ENCODE measurements around the gene CCDC122. TPM values are rescaled to one million over a fixed set of nuclear protein-coding genes. Genes with fewer than 3 reads are reported as not detected.

The CCDC122 gene
- total and polyA plus RNA-seq, 2 experiments from 2014 or later = 4.1 to 7.6 TPM

DNA sequence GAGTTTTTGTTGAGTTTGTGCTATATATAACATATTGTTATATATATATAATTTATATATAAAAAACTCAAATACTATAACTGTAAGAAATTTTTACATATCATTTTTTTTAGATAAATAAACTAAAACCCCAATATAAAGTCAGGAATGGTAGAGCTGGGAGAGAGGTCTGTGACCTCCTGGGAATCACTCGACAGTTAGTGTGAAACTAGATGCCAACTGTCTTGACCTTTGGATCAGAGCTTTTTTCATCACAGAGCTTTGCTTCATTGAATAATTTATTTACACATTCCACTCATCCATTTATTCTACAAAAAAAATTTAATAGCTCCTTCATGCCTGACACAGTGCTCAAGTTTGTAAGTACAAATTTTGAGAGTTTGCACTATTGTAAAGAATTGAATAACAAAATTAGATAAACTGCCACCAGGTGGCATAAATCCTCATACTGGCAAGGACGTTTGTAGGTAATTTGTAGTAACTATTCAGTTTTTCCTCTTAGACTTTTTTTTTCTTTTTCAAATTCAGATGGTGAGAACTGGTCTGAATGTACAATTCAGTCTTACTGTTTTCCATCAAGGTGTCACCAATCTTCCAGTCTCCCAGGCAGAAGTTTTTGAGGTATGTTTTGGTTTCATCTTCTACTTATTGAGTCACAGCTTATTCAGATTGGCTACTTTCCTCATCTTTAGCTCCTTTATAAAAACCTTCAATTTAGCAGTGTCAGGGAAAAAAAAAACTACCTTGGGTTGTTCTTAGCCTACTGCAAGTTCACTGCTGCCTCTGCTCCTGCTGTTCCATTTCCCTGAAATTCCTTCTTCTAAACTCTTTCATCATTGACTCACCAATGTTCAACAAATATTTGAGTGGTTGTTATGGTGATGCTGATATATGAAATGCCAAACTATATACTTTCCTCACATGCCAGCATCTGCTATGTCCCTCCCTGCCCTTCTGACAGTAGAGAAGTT, 28.9 kb upstream of the CCDC122 start:
- 46 to 52% methylated on average over 2 of the region's 2 CpGs for WGBS, 2 experiments (ENCODE audit: low coverage in 1 of 2, low lambda C conversion rate in 2 of 2, missing lambda C conversion rate in 2 of 2)
- no peak overlapping the region for H2AFZ ChIP-seq
- peaks cover 8% of the 10 kb centered on the region; the same call in 1 of the 2 replicates for H3K4me1 ChIP-seq (ENCODE audit: insufficient read depth)
- H3K36me3 ChIP-seq (ENCODE audit: low read depth) = no peaks in the 10 kb centered on the region
- in situ Hi-C loops (cut with MboI) = loop anchor here (10.0 to 25.0 kb wide), 2 partner anchors 526 to 1054 kb away; no protein-coding TSS in a partner anchor
- H4K20me1 ChIP-seq (ENCODE audit: insufficient read depth) = no peaks in the 10 kb centered on the region
- peak overlapping the region; percentile 29 for H3K4me2 ChIP-seq (ENCODE audit: unreplicated experiment)
- H3K9me3 ChIP-seq (ENCODE audit: low read depth) = no peaks in the 10 kb centered on the region
- H3K9me2 ChIP-seq (ENCODE audit: insufficient read depth) = no peaks in the 10 kb centered on the region
- DNase-seq = peak; percentile 77
- no peak for TF ChIP-seq EZH2 (IDR thresholded peaks at IDR 0.05; ENCODE audit: insufficient read depth, poor library complexity, severe bottlenecking)
- TF ChIP-seq EZH2phosphoT487 (IDR thresholded peaks at IDR 0.05; ENCODE audit: insufficient read depth, low read depth) = no peak
- peak overlapping the region; percentile 22; the same call in 1 of the 2 replicates for H3K27ac ChIP-seq
- peak overlapping the region; percentile 40; the same call in 1 of the 2 replicates for H3K4me3 ChIP-seq
- peak overlapping the region; percentile 37 for H3K9ac ChIP-seq
- H3F3A ChIP-seq (ENCODE audit: insufficient read depth) = no peaks in the 10 kb centered on the region
- H3K79me2 ChIP-seq (ENCODE audit: insufficient read depth) = no peaks in the 10 kb centered on the region
- no peaks in the 10 kb centered on the region for H3K27me3 ChIP-seq (replicated peaks; ENCODE audit: insufficient read depth)

DNA sequence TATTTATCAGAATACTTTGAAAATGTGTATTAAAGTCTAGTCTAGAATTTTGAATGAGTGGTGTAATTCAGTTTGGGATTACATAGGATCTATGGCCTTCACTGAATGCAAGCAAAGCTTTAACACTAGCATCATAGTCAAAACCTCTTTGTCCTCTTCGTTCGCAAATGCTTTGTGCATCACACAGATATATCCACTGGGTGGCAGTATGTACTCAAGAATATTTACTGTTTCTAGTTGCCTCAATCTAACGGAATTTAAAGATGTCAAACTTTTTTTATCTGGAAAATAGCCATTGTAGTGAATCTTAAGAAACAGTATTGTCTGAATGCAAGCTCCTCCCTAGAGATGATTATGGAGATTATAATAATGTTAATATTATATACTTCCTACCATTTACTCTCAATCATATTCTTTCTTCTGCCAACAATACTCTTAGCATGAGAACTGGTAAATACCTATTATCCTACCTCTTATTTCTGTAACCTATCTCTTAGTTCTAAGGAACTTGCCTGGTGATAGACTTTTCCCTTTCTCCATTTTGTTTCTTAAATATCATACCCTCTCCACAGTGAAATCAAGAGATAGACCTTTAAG, 26.0 kb upstream of the CCDC122 start:
- in situ Hi-C loops (cut with MboI) = loop anchor here (10.0 to 25.0 kb wide), 2 partner anchors 529 to 1057 kb away; no protein-coding TSS in a partner anchor

DNA sequence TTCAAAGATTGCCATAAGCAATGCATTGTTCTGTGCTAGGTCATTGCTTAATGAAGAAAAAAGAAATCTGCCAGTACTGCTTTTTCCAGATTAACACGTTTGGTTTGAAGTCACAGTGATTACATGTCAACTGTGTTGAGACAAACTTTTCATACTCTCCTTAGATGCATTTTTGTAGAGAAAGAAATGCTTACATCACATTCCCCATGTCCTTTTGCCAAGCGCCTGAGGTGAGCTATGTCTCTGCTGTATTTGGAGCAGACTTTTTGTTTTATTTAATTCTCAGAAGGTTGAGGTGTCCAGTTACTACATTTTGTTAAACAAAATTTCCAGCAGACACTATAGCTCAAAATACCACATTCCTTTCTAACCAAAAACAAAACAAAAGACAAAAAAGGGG, 16.4 kb upstream of the CCDC122 start:
- no peaks in the 10 kb centered on the region for H3K36me3 ChIP-seq (ENCODE audit: low read depth)
- TF ChIP-seq EZH2phosphoT487 (IDR thresholded peaks at IDR 0.05; ENCODE audit: insufficient read depth, low read depth) (no peak), EZH2 (IDR thresholded peaks at IDR 0.05; ENCODE audit: insufficient read depth, poor library complexity, severe bottlenecking) (no peak)
- H3K4me3 ChIP-seq = no peak overlapping the region
- H4K20me1 ChIP-seq (ENCODE audit: insufficient read depth) = no peaks in the 10 kb centered on the region
- H2AFZ ChIP-seq = no peak overlapping the region
- no peaks in the 10 kb centered on the region for H3K27me3 ChIP-seq (replicated peaks; ENCODE audit: insufficient read depth)
- in situ Hi-C loops (cut with MboI) = no loop called here
- no peak overlapping the region for H3K27ac ChIP-seq
- no peak for DNase-seq
- H3K79me2 ChIP-seq (ENCODE audit: insufficient read depth) = no peaks in the 10 kb centered on the region
- H3K9ac ChIP-seq = no peak overlapping the region
- H3F3A ChIP-seq (ENCODE audit: insufficient read depth) = no peaks in the 10 kb centered on the region
- H3K4me2 ChIP-seq (ENCODE audit: unreplicated experiment) = no peak overlapping the region
- no peaks in the 10 kb centered on the region for H3K4me1 ChIP-seq (ENCODE audit: insufficient read depth)
- no peaks in the 10 kb centered on the region for H3K9me2 ChIP-seq (ENCODE audit: insufficient read depth)
- H3K9me3 ChIP-seq (ENCODE audit: low read depth) = no peaks in the 10 kb centered on the region
- 49 to 58% methylated on average over 2 of the region's 2 CpGs for WGBS, 2 experiments (ENCODE audit: low coverage in 1 of 2, low lambda C conversion rate in 2 of 2, missing lambda C conversion rate in 2 of 2)

More for the DNA sequence above, 26.0 kb upstream of the CCDC122 start:
- Histone ChIP-seq H3K27me3 (replicated peaks; ENCODE audit: insufficient read depth) (no peaks in the 10 kb centered on the region), H3K36me3 (ENCODE audit: low read depth) (no peaks in the 10 kb centered on the region), H3K9me3 (ENCODE audit: low read depth) (no peaks in the 10 kb centered on the region), H3F3A (ENCODE audit: insufficient read depth) (no peaks in the 10 kb centered on the region), H3K4me3 (no peak overlapping the region), H3K79me2 (ENCODE audit: insufficient read depth) (no peaks in the 10 kb centered on the region), H3K4me1 (ENCODE audit: insufficient read depth) (peaks cover 8% of the 10 kb centered on the region; the same call in 1 of the 2 replicates), H3K4me2 (ENCODE audit: unreplicated experiment) (no peak overlapping the region), H4K20me1 (ENCODE audit: insufficient read depth) (no peaks in the 10 kb centered on the region), H3K9me2 (ENCODE audit: insufficient read depth) (no peaks in the 10 kb centered on the region), H3K9ac (no peak overlapping the region), H2AFZ (no peak overlapping the region), H3K27ac (no peak overlapping the region)
- 2 to 4% methylated on average over 3 of the region's 3 CpGs for WGBS, 2 experiments (ENCODE audit: low coverage in 1 of 2, low lambda C conversion rate in 2 of 2, missing lambda C conversion rate in 2 of 2)
- TF ChIP-seq EZH2phosphoT487 (IDR thresholded peaks at IDR 0.05; ENCODE audit: insufficient read depth, low read depth) (no peak), EZH2 (IDR thresholded peaks at IDR 0.05; ENCODE audit: insufficient read depth, poor library complexity, severe bottlenecking) (no peak)
- peak; percentile 81 for DNase-seq

DNA sequence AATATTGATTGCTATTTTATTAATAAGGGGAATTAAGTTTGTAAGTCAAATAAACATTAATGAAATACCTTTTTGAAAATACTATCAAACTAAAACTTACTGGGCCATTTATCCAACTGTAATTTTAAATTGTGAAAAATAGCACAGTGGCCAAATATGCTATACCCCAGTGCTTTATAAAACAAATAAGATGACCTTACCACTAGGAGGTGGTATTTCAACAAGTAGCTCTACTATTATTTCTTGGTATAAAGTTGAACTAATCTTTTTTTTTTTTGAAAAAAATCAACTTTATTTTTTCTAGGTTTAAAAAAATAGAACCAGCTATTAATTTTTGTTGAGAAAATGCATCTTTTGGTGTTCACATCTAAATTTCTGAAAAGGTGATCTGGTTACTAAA, 14.9 kb upstream of the CCDC122 start:
- H3K4me1 ChIP-seq (ENCODE audit: insufficient read depth) = no peaks in the 10 kb centered on the region
- H3K9ac ChIP-seq = no peak overlapping the region
- H3K9me2 ChIP-seq (ENCODE audit: insufficient read depth) = no peaks in the 10 kb centered on the region
- no peaks in the 10 kb centered on the region for H4K20me1 ChIP-seq (ENCODE audit: insufficient read depth)
- H3K4me2 ChIP-seq (ENCODE audit: unreplicated experiment) = no peak overlapping the region
- no peaks in the 10 kb centered on the region for H3K9me3 ChIP-seq (ENCODE audit: low read depth)
- H3F3A ChIP-seq (ENCODE audit: insufficient read depth) = no peaks in the 10 kb centered on the region
- DNase-seq = peak; percentile 49
- no peak for TF ChIP-seq EZH2 (IDR thresholded peaks at IDR 0.05; ENCODE audit: insufficient read depth, poor library complexity, severe bottlenecking)
- no peak for TF ChIP-seq EZH2phosphoT487 (IDR thresholded peaks at IDR 0.05; ENCODE audit: insufficient read depth, low read depth)
- H3K4me3 ChIP-seq = no peak overlapping the region
- H2AFZ ChIP-seq = no peak overlapping the region
- no peak overlapping the region for H3K27ac ChIP-seq
- H3K36me3 ChIP-seq (ENCODE audit: low read depth) = no peaks in the 10 kb centered on the region
- no peaks in the 10 kb centered on the region for H3K79me2 ChIP-seq (ENCODE audit: insufficient read depth)
- no peaks in the 10 kb centered on the region for H3K27me3 ChIP-seq (replicated peaks; ENCODE audit: insufficient read depth)
- in situ Hi-C loops (cut with MboI) = no loop called here
